Stimulated activated CD8-positive, alpha-beta memory T cell treated with anti-CD3 and anti-CD28 coated beads, Interleukin-7, amount 100 ng/mL, for 1 hour (primary cell): ENCODE measurements around the gene FTCD.
"Not testable (repeated sequence)": the region's sequence is repeated elsewhere in the genome, so short reads cannot be mapped to it uniquely, and the experiment has no call there.

Source experiments
- DNase-seq, 2 donors: peaks; one replicate each; pipeline ENCODE4 v3.0.0-alpha.2; 2020; ENCODE audit warnings: low read depth in 2 of 2

FTCD gene

GRCh38 chr21:46111857-46112724, 43.3 kb downstream of the FTCD start:
- DNase-seq = no peak

GRCh38 chr21:46111193-46111571, 44.2 kb downstream of the FTCD start:
- DNase-seq = no peak

GRCh38 chr21:46110499-46111192, 44.7 kb downstream of the FTCD start:
- DNase-seq = no peak

- DNase-seq = no peak
These were observed 45.8 kb downstream of the FTCD start for GRCh38 chr21:46109313-46110221.

- DNase-seq = no peak
These were observed 46.5 kb downstream of the FTCD start for GRCh38 chr21:46108827-46109312.

GRCh38 chr21:46107376-46107775, 48.0 kb downstream of the FTCD start:
- DNase-seq = not testable (repeated sequence)

GRCh38 chr21:46104104-46104503, 51.3 kb downstream of the FTCD start:
- DNase-seq = no peak

- no peak for DNase-seq
These were observed 54.5 kb downstream of the FTCD start for GRCh38 chr21:46100906-46101305.

GRCh38 chr21:46100426-46100825, 55.0 kb downstream of the FTCD start:
- no peak for DNase-seq

- no peak for DNase-seq
These were observed 55.4 kb downstream of the FTCD start for GRCh38 chr21:46100020-46100419.

- no peak for DNase-seq
These were observed 55.9 kb downstream of the FTCD start for GRCh38 chr21:46099476-46099875.

GRCh38 chr21:46098303-46099141, 56.9 kb downstream of the FTCD start:
- no peak for DNase-seq

GRCh38 chr21:46097336-46098293, 57.8 kb downstream of the FTCD start, which contains the start of gene COL6A2:
Gene COL6A2 (plus strand): TSS chr21:46098112.
- peak in 1 of 2 donors; percentile 29 for DNase-seq

- DNase-seq = no peak
These were observed 58.6 kb downstream of the FTCD start for GRCh38 chr21:46096596-46097335.

- no peak for DNase-seq
These were observed 59.4 kb downstream of the FTCD start for GRCh38 chr21:46095814-46096595.

- no peak for DNase-seq
These were observed 60.2 kb downstream of the FTCD start for GRCh38 chr21:46095083-46095719.

GRCh38 chr21:46094401-46095082, 60.8 kb downstream of the FTCD start:
- DNase-seq = no peak
